DND-41 (cell line): Measurements from ENCODE around the gene MT4.
A peak's percentile ranks its signal among the peaks of the same experiment; 100 is the strongest.

Experiments
- ATAC-seq: fragments of 200-7000 bp; cut with Tn5 transposase; 3 replicates; pipeline ENCODE4 v1.9.1; 2021; ENCODE audit warnings: low read depth; ENCODE audit not compliant: insufficient read depth
- DNase-seq: peaks from one replicate; pipeline ENCODE4 v3.0.0-alpha.2; 2020
- H2AFZ ChIP-seq: 2 replicates; pipeline ENCODE4 v1.6.0; 2012; ENCODE audit warnings: low read depth, low read length
- H3K27ac ChIP-seq: 2 replicates; pipeline ENCODE4 v1.5.1; 2012; ENCODE audit warnings: low read length, inconsistent platforms
- H3K27me3 ChIP-seq: fragments of 200-600 bp; sonication (generic); 2 replicates; pipeline ENCODE4 v1.6.0; 2012; ENCODE audit warnings: low read length, mild to moderate bottlenecking, inconsistent platforms; ENCODE audit not compliant: insufficient read depth, poor library complexity
- H3K36me3 ChIP-seq: 2 replicates; pipeline ENCODE4 v1.5.1; 2012; ENCODE audit warnings: low read length, inconsistent platforms; ENCODE audit not compliant: insufficient read depth
- H3K4me1 ChIP-seq: 2 replicates; pipeline ENCODE4 v1.5.1; 2012; ENCODE audit warnings: mild to moderate bottlenecking, low read length; ENCODE audit not compliant: insufficient read depth
- H3K4me2 ChIP-seq: 2 replicates; pipeline ENCODE4 v1.6.0; 2012; ENCODE audit warnings: mild to moderate bottlenecking, moderate library complexity, low read length, inconsistent platforms; ENCODE audit not compliant: insufficient read depth
- H3K4me3 ChIP-seq, 2 experiments: fragments of 200-600 bp in 1 of 2; shearing (Covaris generic) in 1 of 2; 2 replicates each; pipeline ENCODE4 v1.5.1; 2012 to 2016; ENCODE audit warnings: inconsistent platforms in 2 of 2, low read length in 2 of 2, mild to moderate bottlenecking in 2 of 2, low read depth in 1 of 2, moderate library complexity in 1 of 2
- H3K79me2 ChIP-seq: 2 replicates; pipeline ENCODE4 v1.6.0; 2012; ENCODE audit warnings: low read length, inconsistent platforms; ENCODE audit not compliant: insufficient read depth
- H3K9ac ChIP-seq: 2 replicates; pipeline ENCODE4 v1.6.0; 2012; ENCODE audit warnings: low read depth, mild to moderate bottlenecking, inconsistent platforms, low read length, moderate library complexity
- H3K9me3 ChIP-seq: 2 replicates; pipeline ENCODE4 v1.5.1; 2012; ENCODE audit warnings: low read length, moderate library complexity, mild to moderate bottlenecking, inconsistent platforms; ENCODE audit not compliant: insufficient read depth, severe bottlenecking
- H4K20me1 ChIP-seq: 2 replicates; pipeline ENCODE4 v1.6.0; 2012; ENCODE audit warnings: low read length; ENCODE audit not compliant: insufficient read depth
- EZH2 ChIP-seq: IDR thresholded peaks from 3 replicates; pipeline ENCODE4 v1.6.1; 2012; ENCODE audit warnings: borderline replicate concordance, low read depth, mild to moderate bottlenecking, moderate library complexity, low read length, inconsistent platforms; ENCODE audit not compliant: severe bottlenecking
- TF ChIP-seq, protein P1 (sequence below): IDR thresholded peaks from 2 replicates; pipeline ENCODE4 v1.5.1; 2012; ENCODE audit warnings: borderline replicate concordance, low read length, moderate library complexity, mild to moderate bottlenecking; ENCODE audit not compliant: poor library complexity, severe bottlenecking; ENCODE audit errors: extremely low read depth

Gene MT4

DNA sequence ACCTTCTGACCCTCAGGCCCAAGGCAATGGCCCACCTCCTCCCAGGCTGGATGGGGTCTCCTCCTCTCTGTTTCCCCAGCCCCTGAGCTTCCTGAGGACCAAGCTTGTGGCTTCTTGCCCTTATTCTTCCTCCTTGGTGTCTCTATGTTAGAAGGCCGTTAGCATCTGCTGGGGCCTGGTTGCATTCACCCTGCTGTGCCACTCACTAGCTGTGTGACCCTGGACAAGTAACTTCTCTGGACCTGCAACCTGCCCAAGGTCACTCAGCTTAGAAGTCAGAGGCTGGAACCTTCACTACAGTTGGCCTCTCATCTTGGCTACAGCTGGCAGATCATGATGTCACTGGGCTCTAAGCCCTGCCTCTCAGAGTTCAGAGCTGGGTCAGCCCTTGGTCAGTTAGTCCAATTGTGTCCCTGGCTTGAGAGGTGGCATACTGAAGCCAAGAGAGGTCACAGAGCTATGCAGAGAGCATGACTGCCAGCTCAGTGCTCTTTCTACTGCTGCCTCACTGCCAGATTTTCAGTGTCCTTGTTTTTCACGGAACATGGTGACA is 46.5 kb downstream of the MT4 start:
- H3K36me3 ChIP-seq, result no peaks in the 10 kb centered on the region
- no peak overlapping the region for H2AFZ ChIP-seq
- DNase-seq (no peak), ATAC-seq (no peak)
- no peak for TF ChIP-seq EZH2
- no peaks in the 10 kb centered on the region for H3K9me3 ChIP-seq
- no peaks in the 10 kb centered on the region for H4K20me1 ChIP-seq
- 0 out of 2 replicates have a peak overlapping the region, but pooled peaks have one; percentile 62 for H3K27ac ChIP-seq
- H3K4me3 ChIP-seq, result no peak overlapping the region
- no peak overlapping the region for H3K9ac ChIP-seq
- no peaks in the 10 kb centered on the region for H3K79me2 ChIP-seq
- peaks cover 41% of the 10 kb centered on the region for H3K4me1 ChIP-seq
- no peaks in the 10 kb centered on the region for H3K27me3 ChIP-seq
- H3K4me2 ChIP-seq, result no peak overlapping the region

DNA sequence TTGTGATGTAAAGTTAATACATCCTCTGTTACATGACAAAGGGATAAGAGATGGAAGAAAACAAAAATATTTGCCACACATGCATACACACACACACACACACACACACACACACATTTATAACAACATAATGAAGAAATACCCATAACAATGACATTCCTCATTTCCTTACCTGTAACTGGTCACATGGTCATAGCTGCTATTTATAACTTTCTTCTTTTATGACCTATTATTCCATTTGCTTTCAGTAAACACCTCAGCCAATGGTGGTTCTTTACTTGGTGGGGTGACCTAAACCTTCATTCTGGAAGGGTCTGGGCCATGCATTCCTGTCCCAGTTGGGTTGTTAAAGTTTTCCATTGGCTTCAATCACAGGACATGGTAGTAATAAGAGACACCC is 48.8 kb downstream of the MT4 start:
- no peaks in the 10 kb centered on the region for H3K79me2 ChIP-seq
- H3K27me3 ChIP-seq, result peaks cover 7% of the 10 kb centered on the region
- ATAC-seq, result no peak
- DNase-seq, result no peak
- H3K4me3 ChIP-seq, result no peak overlapping the region
- TF ChIP-seq EZH2, result no peak
- TF ChIP-seq, protein P1, sequence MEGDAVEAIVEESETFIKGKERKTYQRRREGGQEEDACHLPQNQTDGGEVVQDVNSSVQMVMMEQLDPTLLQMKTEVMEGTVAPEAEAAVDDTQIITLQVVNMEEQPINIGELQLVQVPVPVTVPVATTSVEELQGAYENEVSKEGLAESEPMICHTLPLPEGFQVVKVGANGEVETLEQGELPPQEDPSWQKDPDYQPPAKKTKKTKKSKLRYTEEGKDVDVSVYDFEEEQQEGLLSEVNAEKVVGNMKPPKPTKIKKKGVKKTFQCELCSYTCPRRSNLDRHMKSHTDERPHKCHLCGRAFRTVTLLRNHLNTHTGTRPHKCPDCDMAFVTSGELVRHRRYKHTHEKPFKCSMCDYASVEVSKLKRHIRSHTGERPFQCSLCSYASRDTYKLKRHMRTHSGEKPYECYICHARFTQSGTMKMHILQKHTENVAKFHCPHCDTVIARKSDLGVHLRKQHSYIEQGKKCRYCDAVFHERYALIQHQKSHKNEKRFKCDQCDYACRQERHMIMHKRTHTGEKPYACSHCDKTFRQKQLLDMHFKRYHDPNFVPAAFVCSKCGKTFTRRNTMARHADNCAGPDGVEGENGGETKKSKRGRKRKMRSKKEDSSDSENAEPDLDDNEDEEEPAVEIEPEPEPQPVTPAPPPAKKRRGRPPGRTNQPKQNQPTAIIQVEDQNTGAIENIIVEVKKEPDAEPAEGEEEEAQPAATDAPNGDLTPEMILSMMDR, result no peak
- no peak overlapping the region for H3K27ac ChIP-seq
- H3K9ac ChIP-seq, result no peak overlapping the region
- H3K9me3 ChIP-seq, result no peaks in the 10 kb centered on the region
- H2AFZ ChIP-seq, result no peak overlapping the region
- H4K20me1 ChIP-seq, result no peaks in the 10 kb centered on the region
- peaks cover 25% of the 10 kb centered on the region for H3K4me1 ChIP-seq
- no peak overlapping the region for H3K4me2 ChIP-seq
- no peaks in the 10 kb centered on the region for H3K36me3 ChIP-seq

DNA sequence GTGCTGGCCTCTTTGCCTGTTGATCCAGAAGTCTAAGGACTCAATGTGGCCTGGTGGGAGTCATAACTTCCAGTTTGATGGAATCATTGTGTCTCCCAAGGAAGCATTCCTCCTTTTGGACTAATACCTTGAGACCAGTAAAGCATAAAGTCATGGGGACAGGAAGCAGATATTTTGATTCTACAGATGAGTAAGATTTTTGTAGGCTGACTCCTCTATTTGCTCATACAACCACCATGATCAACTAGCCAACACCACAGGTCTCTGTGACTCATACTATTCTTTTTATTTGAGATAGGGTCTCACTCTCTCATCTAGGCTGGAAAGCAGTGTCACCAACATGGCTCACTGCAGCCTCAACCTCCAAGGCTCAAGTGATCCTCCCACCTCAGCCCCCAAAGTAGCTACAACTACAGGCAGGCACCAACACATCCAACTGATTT is 49.7 kb downstream of the MT4 start:
- Histone ChIP-seq H3K27me3 (peaks cover 7% of the 10 kb centered on the region), H4K20me1 (no peaks in the 10 kb centered on the region), H3K9ac (no peak overlapping the region), H3K9me3 (no peaks in the 10 kb centered on the region), H3K4me2 (no peak overlapping the region), H3K4me3 (no peak overlapping the region), H3K4me1 (peaks cover 16% of the 10 kb centered on the region), H2AFZ (no peak overlapping the region), H3K27ac (no peak overlapping the region), H3K36me3 (no peaks in the 10 kb centered on the region), H3K79me2 (no peaks in the 10 kb centered on the region)
- no peak for DNase-seq
- no peak for TF ChIP-seq EZH2
- TF ChIP-seq, protein P1, result no peak
- no peak for ATAC-seq

DNA sequence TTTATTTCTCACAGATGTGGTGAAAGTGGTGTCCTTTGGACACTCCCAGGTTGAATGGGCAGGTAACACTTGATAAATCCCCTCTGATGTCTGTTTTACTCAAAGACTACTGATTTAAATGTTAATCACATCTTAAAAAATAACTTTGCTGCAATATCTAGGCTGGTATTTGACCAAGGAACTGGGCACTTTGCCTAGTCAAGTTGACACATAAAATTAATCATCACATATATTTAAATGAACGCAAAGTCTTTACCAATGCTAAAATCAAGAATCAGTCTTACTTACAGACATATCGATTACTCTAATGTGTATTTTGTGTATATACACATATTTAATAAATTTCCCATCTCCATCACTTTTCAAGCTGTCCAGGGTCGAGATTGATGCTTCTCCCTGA is 50.5 kb downstream of the MT4 start:
- no peak overlapping the region for H3K27ac ChIP-seq
- DNase-seq (no peak), ATAC-seq (no peak)
- TF ChIP-seq, protein P1, result no peak
- no peak for TF ChIP-seq EZH2
- no peak overlapping the region for H3K9ac ChIP-seq
- H3K27me3 ChIP-seq, result peaks cover 7% of the 10 kb centered on the region
- no peaks in the 10 kb centered on the region for H3K36me3 ChIP-seq
- no peaks in the 10 kb centered on the region for H3K9me3 ChIP-seq
- no peaks in the 10 kb centered on the region for H4K20me1 ChIP-seq
- peaks cover 8% of the 10 kb centered on the region for H3K4me1 ChIP-seq
- H3K4me3 ChIP-seq, result no peak overlapping the region
- no peaks in the 10 kb centered on the region for H3K79me2 ChIP-seq
- no peak overlapping the region for H2AFZ ChIP-seq
- H3K4me2 ChIP-seq, result no peak overlapping the region
